ENCODE data around the gene TMPRSS13.

GRCh38 chr11:117961896-117962295 is 32.7 kb upstream of the TMPRSS13 start:
- TF ChIP-seq CTCF (IDR thresholded peaks at IDR 0.05), result no peak
- no peak for TF ChIP-seq POLR2A (IDR thresholded peaks at IDR 0.05)

All from esophagus squamous epithelium (tissue), 4 donors.